CD4-positive, alpha-beta T cell treated with Interleukin-6 for 4 hours (primary cell): ENCODE data around the gene ASPHD1.
"Not testable (repeated sequence)": the region's sequence is repeated elsewhere in the genome, so short reads cannot be mapped to it uniquely, and the experiment has no call there.

Source experiments
- DNase-seq: peaks from one replicate; pipeline ENCODE4 v3.0.0-alpha.2; 2020; ENCODE audit warnings: mixed read lengths

The ASPHD1 gene

GRCh38 chr16:29878172-29878571, 22.1 kb upstream of the ASPHD1 start:
- DNase-seq, result no peak

- DNase-seq, result no peak
These were observed 19.2 kb upstream of the ASPHD1 start for GRCh38 chr16:29881050-29881449.

- DNase-seq, result no peak
These were observed 16.3 kb upstream of the ASPHD1 start for GRCh38 chr16:29883987-29884386.

- not testable (repeated sequence) for DNase-seq
These were observed 10.9 kb upstream of the ASPHD1 start for GRCh38 chr16:29889372-29889771.

- DNase-seq, result no peak
These were observed 8.5 kb upstream of the ASPHD1 start for GRCh38 chr16:29891525-29892457.

- DNase-seq, result no peak
These were observed 7.9 kb upstream of the ASPHD1 start for GRCh38 chr16:29892458-29892813.

- no peak for DNase-seq
These were observed 6.7 kb upstream of the ASPHD1 start for GRCh38 chr16:29893553-29893952.

GRCh38 chr16:29894352-29894751, 5.9 kb upstream of the ASPHD1 start:
- no peak for DNase-seq

- DNase-seq, result no peak
These were observed 3.4 kb upstream of the ASPHD1 start for GRCh38 chr16:29896841-29897240.

GRCh38 chr16:29897333-29897732, 3.0 kb upstream of the ASPHD1 start:
- no peak for DNase-seq

- no peak for DNase-seq
These were observed 2.0 kb upstream of the ASPHD1 start for GRCh38 chr16:29898135-29898803.

- DNase-seq, result no peak
These were observed 1.3 kb upstream of the ASPHD1 start for GRCh38 chr16:29898804-29899515.

GRCh38 chr16:29899516-29900101, 679 bp upstream of the ASPHD1 start, which contains the start of gene SEZ6L2:
TSS of gene SEZ6L2 (minus strand) at chr16:29899550. CDS start at chr16:29899019, 531 bp downstream.
- DNase-seq, result no peak

- DNase-seq, result no peak
These were observed 759 bp downstream of the ASPHD1 start for GRCh38 chr16:29900888-29901606.

GRCh38 chr16:29901607-29901945, 1.3 kb downstream of the ASPHD1 start:
- DNase-seq, result no peak

- DNase-seq, result no peak
These were observed 3.3 kb downstream of the ASPHD1 start for GRCh38 chr16:29903590-29903989.

GRCh38 chr16:29904947-29905346, 4.7 kb downstream of the ASPHD1 start:
- no peak for DNase-seq

- no peak for DNase-seq
These were observed 5.4 kb downstream of the ASPHD1 start for GRCh38 chr16:29905668-29906067.

GRCh38 chr16:29906520-29907244, 6.4 kb downstream of the ASPHD1 start:
- no peak for DNase-seq

- no peak for DNase-seq
These were observed 7.7 kb downstream of the ASPHD1 start for GRCh38 chr16:29907973-29908372.

- DNase-seq, result no peak
These were observed 8.5 kb downstream of the ASPHD1 start for GRCh38 chr16:29908719-29909220.

GRCh38 chr16:29909391-29909790, 9.1 kb downstream of the ASPHD1 start:
- no peak for DNase-seq
